Psoas muscle (tissue), 8 donors: ENCODE data around the gene SLC12A8. TPM values are rescaled to one million over a fixed set of nuclear protein-coding genes. Genes with fewer than 3 reads are reported as not detected.
A peak's percentile ranks its signal among the peaks of the same experiment; 100 is the strongest.

Source experiments
- ATAC-seq, 4 donors: fragments of 200-7000 bp; cut with Tn5 transposase; one replicate each; pipeline ENCODE4 v1.9.1; 2020; ENCODE audit warnings: moderate library complexity in 3 of 4, mild to moderate bottlenecking in 2 of 4
- DNase-seq, 2 donors: peaks; one replicate each; pipeline ENCODE4 v3.0.0-alpha.2; 2020
- H3K27ac ChIP-seq: fragments of 200-600 bp; one replicate; pipeline ENCODE4 v1.8.0; 2022
- H3K27me3 ChIP-seq, 3 donors: fragments of 200-600 bp in 1 of 3; one replicate each; pipeline versions ENCODE4 v1.6.1 to v1.8.0; 2013 to 2022; ENCODE audit warnings: low read length in 2 of 3, mild to moderate bottlenecking in 2 of 3, moderate library complexity in 1 of 3; ENCODE audit not compliant: insufficient read depth in 3 of 3
- H3K36me3 ChIP-seq, 2 donors: fragments of 200-600 bp in 1 of 2; one replicate each; pipeline versions ENCODE4 v1.6.1 to v1.8.0; 2013 to 2022; ENCODE audit warnings: low read depth in 1 of 2, mild to moderate bottlenecking in 1 of 2, moderate library complexity in 1 of 2; ENCODE audit not compliant: insufficient read depth in 1 of 2
- H3K4me1 ChIP-seq: fragments of 200-600 bp; one replicate; pipeline ENCODE4 v1.8.0; 2022
- H3K4me3 ChIP-seq: fragments of 200-600 bp; one replicate; pipeline ENCODE4 v1.8.0; 2022; ENCODE audit warnings: mild to moderate bottlenecking
- H3K9me3 ChIP-seq: fragments of 200-600 bp; one replicate; pipeline ENCODE4 v1.8.0; 2022
- CTCF ChIP-seq: fragments of 200-600 bp; IDR thresholded peaks from one replicate; pipeline ENCODE4 v1.8.0; 2022; ENCODE audit warnings: antibody characterized with exemption
- WGBS, 3 donors: extraction: QIAGEN DNeasy Blood & Tissue Kit; methylation state at CpG; one replicate each; pipeline versions ENCODE4 v1.1.6 to v1.1.7; 2013; 5-methylcytosine and 5-hydroxymethylcytosine counted together
- intact Hi-C, 2 donors: fragments of 100-400 bp; cut with DNase I; formaldehyde crosslinking; loops; one replicate each; pipeline versions ENCODE4 v1.11.0 to v1.14.2; 2022
- polyA plus RNA-seq, 3 donors: library from polyadenylated mRNA; stranded (reverse); fragments of 200-250 nt; gene quantifications; one replicate each; pipeline ENCODE4 v1.2.3, GENCODE V29; 2013
- total RNA-seq, 4 donors: library from RNA; stranded (reverse); fragmentation: NEBNext Ultra II Directional in 2 of 4; extraction: Animal tissue kit (Norgen Biotek cat#: 25700) in 2 of 4; gene quantifications; one replicate each; pipeline versions ENCODE4 v1.2.1 to v1.2.4, GENCODE V29; 2021 to 2023
- donor health status: healthy with polysubstance abuse.
- donor health status: DM: no; HTN: no; CAD: no; lungs with moderate emphysema.
- donor health status: Bipolar disorder and iron deficiency.
- donor health status: healthy.
- donor health status: DM: yes; HTN: yes; CAD: no.
- donor health status: DM: no; HTN: no; CAD: no.
- donor health status: DM: no; HTN: no; CAD: no.
- donor health status: DM: yes; HTN: yes; CAD: no.

The SLC12A8 gene
- total and polyA plus RNA-seq, 7 donors = 0.06 to 0.93 (median 0.33) TPM; not detected in 1

GRCh38 chr3:125213946-125214542 is 1.5 kb upstream of the SLC12A8 start:
- intact Hi-C loops = no loop called here
- TF ChIP-seq CTCF = no peak
- H3K27ac ChIP-seq = no peak overlapping the region
- H3K27me3 ChIP-seq = peaks cover 0 to 37% (median 13%) of the 10 kb centered on the region in 3 donors
- ATAC-seq = no peak
- 75 to 86% (median 82%) methylated on average over 7 of the region's 7 CpGs for WGBS, 3 donors
- no peak for DNase-seq
- no peaks in the 10 kb centered on the region for H3K9me3 ChIP-seq
- no peaks in the 10 kb centered on the region for H3K36me3 ChIP-seq
- H3K4me3 ChIP-seq = no peak overlapping the region
- peaks cover 11% of the 10 kb centered on the region for H3K4me1 ChIP-seq

GRCh38 chr3:125213364-125213755 is 812 bp upstream of the SLC12A8 start:
- no peak for TF ChIP-seq CTCF
- ATAC-seq (no peak), DNase-seq (no peak)
- H3K4me3 ChIP-seq = no peak overlapping the region
- H3K36me3 ChIP-seq = no peaks in the 10 kb centered on the region
- peaks cover 11% of the 10 kb centered on the region for H3K4me1 ChIP-seq
- 76 to 84% (median 80%) methylated on average over 4 of the region's 4 CpGs for WGBS, 3 donors
- intact Hi-C loops = no loop called here
- peaks cover 0 to 37% (median 13%) of the 10 kb centered on the region in 3 donors for H3K27me3 ChIP-seq
- H3K9me3 ChIP-seq = no peaks in the 10 kb centered on the region
- no peak overlapping the region for H3K27ac ChIP-seq

- WGBS, 3 donors = 6 to 11% (median 9%) methylated on average over 11 to 28 of the region's 28 CpGs
- intact Hi-C loops = no loop called here
- Histone ChIP-seq H3K4me1 (peaks cover 11% of the 10 kb centered on the region), H3K27me3 (peaks cover 0 to 37% (median 13%) of the 10 kb centered on the region in 3 donors), H3K4me3 (peak overlapping the region; percentile 62), H3K27ac (no peak overlapping the region), H3K36me3 (no peaks in the 10 kb centered on the region), H3K9me3 (no peaks in the 10 kb centered on the region)
- ATAC-seq = peak; percentile 11 to 35 (median 28)
- no peak for TF ChIP-seq CTCF
- no peak for DNase-seq
Measured at GRCh38 chr3:125212091-125212508, 448 bp downstream of the SLC12A8 start.

GRCh38 chr3:125211523-125212090 is 941 bp downstream of the SLC12A8 start:
- DNase-seq (no peak), ATAC-seq (no peak)
- peaks cover 0 to 37% (median 13%) of the 10 kb centered on the region in 3 donors for H3K27me3 ChIP-seq
- no peak for TF ChIP-seq CTCF
- H3K27ac ChIP-seq = no peak overlapping the region
- no peaks in the 10 kb centered on the region for H3K36me3 ChIP-seq
- WGBS, 3 donors = 81 to 88% (median 82%) methylated on average over 11 of the region's 11 CpGs
- H3K4me3 ChIP-seq = peak overlapping the region; percentile 62
- H3K9me3 ChIP-seq = no peaks in the 10 kb centered on the region
- H3K4me1 ChIP-seq = peaks cover 11% of the 10 kb centered on the region
- intact Hi-C loops = no loop called here
